Body of pancreas (tissue), 4 donors: Measurements from ENCODE around the gene SAMD14.

Source experiments
- POLR2A ChIP-seq, 3 donors: fragments of 450-650 bp; IDR thresholded peaks; one replicate each; pipeline ENCODE4 v1.6.1; 2016; ENCODE audit warnings: antibody characterized with exemption in 3 of 3, mild to moderate bottlenecking in 2 of 3
- TF ChIP-seq, protein P1 (sequence below), 7 experiments: fragments of 450-650 bp in 4 of 7; fragments of 200-600 bp in 3 of 7; sonication (generic) in 3 of 7; IDR thresholded peaks; one replicate each; pipeline ENCODE4 v1.5.1; 2016 to 2019; ENCODE audit warnings: antibody characterized with exemption in 7 of 7

DNA sequence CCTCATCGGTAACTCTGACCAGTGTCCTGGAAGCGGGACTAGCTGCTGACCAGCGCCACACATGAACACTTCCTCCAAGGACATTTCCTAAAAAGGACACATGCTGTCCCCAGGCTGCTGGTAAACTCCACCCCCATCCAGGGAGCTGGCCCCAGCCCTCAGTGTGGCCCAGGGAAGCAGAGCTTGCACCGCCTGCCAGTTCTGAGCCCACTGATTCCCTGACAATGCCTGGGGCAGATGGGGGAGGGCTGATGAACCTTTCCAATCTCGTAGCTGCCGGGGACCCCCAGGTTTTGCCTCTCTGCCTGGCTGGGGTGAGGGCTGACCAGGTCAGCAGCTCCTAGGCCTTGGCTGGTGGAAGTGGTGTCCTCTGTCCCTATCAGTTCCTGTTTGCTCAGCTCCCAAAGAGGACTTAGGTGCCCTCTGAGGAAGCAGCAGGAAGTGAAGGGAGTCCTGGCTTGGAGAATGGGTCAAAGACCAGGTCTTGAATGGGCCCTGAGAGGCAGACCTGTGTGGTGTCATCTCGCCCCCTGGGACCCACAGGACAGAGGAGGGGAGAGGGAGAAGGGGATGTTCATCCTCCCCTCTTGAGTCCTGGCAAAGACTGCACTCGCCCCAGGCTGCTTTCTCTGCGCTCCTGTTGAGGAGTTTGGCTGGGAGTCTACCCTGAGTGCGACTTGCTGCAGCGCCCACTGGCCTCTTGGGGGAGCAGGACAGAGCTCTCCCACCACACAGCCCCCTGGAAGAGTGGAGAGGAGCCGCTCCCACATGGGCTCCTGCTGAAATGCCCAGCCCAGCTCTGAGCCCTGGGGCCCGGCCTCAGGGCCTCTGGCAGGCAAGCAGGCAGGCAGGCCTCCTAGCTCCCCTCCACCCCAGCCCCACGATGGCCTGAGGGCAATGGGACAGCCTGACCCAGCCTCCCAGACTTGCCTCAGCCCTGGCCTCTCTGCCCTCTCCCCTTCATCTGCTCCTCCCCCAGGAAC, 18.0 kb downstream of the SAMD14 start:
- TF ChIP-seq, protein P1, sequence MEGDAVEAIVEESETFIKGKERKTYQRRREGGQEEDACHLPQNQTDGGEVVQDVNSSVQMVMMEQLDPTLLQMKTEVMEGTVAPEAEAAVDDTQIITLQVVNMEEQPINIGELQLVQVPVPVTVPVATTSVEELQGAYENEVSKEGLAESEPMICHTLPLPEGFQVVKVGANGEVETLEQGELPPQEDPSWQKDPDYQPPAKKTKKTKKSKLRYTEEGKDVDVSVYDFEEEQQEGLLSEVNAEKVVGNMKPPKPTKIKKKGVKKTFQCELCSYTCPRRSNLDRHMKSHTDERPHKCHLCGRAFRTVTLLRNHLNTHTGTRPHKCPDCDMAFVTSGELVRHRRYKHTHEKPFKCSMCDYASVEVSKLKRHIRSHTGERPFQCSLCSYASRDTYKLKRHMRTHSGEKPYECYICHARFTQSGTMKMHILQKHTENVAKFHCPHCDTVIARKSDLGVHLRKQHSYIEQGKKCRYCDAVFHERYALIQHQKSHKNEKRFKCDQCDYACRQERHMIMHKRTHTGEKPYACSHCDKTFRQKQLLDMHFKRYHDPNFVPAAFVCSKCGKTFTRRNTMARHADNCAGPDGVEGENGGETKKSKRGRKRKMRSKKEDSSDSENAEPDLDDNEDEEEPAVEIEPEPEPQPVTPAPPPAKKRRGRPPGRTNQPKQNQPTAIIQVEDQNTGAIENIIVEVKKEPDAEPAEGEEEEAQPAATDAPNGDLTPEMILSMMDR (IDR thresholded peaks at IDR 0.05) = no peak
- TF ChIP-seq POLR2A (IDR thresholded peaks at IDR 0.05) = peak in 1 of 3 donors; percentile 25
